H9 (cell line): ENCODE data around the gene SSUH2. TPM values are rescaled to one million over a fixed set of nuclear protein-coding genes. Genes with fewer than 3 reads are reported as not detected.

Experiments used
- DNase-seq: peaks from one replicate; pipeline ENCODE4 v3.0.0-alpha.2; 2017
- H2AFZ ChIP-seq: one replicate; pipeline ENCODE4 v1.6.1; 2013; ENCODE audit warnings: mild to moderate bottlenecking, low read length, control low read depth, moderate library complexity
- H2AK5ac ChIP-seq: 2 replicates; pipeline ENCODE4 v1.6.1; 2013; ENCODE audit warnings: low read length, control low read depth, mixed read lengths; ENCODE audit not compliant: insufficient read length
- H2BK120ac ChIP-seq: one replicate; pipeline ENCODE4 v1.6.1; 2013; ENCODE audit warnings: low read depth, mild to moderate bottlenecking, low read length, control low read depth, inconsistent platforms; ENCODE audit not compliant: poor library complexity, severe bottlenecking
- H2BK12ac ChIP-seq: 2 replicates; pipeline ENCODE4 v1.6.1; 2013; ENCODE audit warnings: low read length, control low read depth, mixed read lengths, low read depth; ENCODE audit not compliant: insufficient read length
- H2BK15ac ChIP-seq: 2 replicates; pipeline ENCODE4 v1.6.1; 2013; ENCODE audit warnings: low read depth, low read length, control low read depth
- H2BK20ac ChIP-seq: one replicate; pipeline ENCODE4 v1.6.1; 2013; ENCODE audit warnings: low read depth, mild to moderate bottlenecking, low read length, control low read depth, inconsistent platforms; ENCODE audit not compliant: poor library complexity, severe bottlenecking
- H2BK5ac ChIP-seq: 2 replicates; pipeline ENCODE4 v1.6.1; 2013; ENCODE audit warnings: low read length, control low read depth, mixed read lengths; ENCODE audit not compliant: insufficient read length
- H3K14ac ChIP-seq: 2 replicates; pipeline ENCODE4 v1.6.1; 2013; ENCODE audit warnings: low read length, control low read depth; ENCODE audit not compliant: insufficient read depth
- H3K18ac ChIP-seq: 2 replicates; pipeline ENCODE4 v1.6.1; 2013; ENCODE audit warnings: low read depth, mild to moderate bottlenecking, mixed read lengths, low read length, control low read depth; ENCODE audit not compliant: insufficient read length
- H3K23ac ChIP-seq: 2 replicates; pipeline ENCODE4 v1.6.1; 2013; ENCODE audit warnings: low read length, control low read depth, mixed read lengths, low read depth; ENCODE audit not compliant: insufficient read length
- H3K23me2 ChIP-seq: 2 replicates; pipeline ENCODE4 v1.6.1; 2013; ENCODE audit warnings: low read depth, mild to moderate bottlenecking, mixed read lengths, low read length, control low read depth; ENCODE audit not compliant: insufficient read length, poor library complexity, severe bottlenecking
- H3K27ac ChIP-seq: 2 replicates; pipeline ENCODE4 v1.5.1; 2013; ENCODE audit warnings: low read length, control low read depth, mixed read lengths, low read depth; ENCODE audit not compliant: insufficient read length
- H3K27me3 ChIP-seq: 2 replicates; pipeline ENCODE4 v1.6.1; 2013; ENCODE audit warnings: low read length, control low read depth, inconsistent platforms; ENCODE audit not compliant: insufficient read depth
- H3K4ac ChIP-seq: 2 replicates; pipeline ENCODE4 v1.6.1; 2013; ENCODE audit warnings: low read depth, mild to moderate bottlenecking, control low read depth, inconsistent platforms, low read length, moderate library complexity
- H3K4me1 ChIP-seq: 2 replicates; pipeline ENCODE4 v1.6.1; 2013; ENCODE audit warnings: low read length, control low read depth, inconsistent platforms; ENCODE audit not compliant: insufficient read depth
- H3K4me2 ChIP-seq: 2 replicates; pipeline ENCODE4 v1.6.1; 2013; ENCODE audit warnings: low read length, control low read depth, mixed read lengths; ENCODE audit not compliant: insufficient read length, insufficient read depth
- H3K56ac ChIP-seq: 2 replicates; pipeline ENCODE4 v1.6.1; 2013; ENCODE audit warnings: low read depth, mild to moderate bottlenecking, mixed read lengths, low read length, control low read depth; ENCODE audit not compliant: insufficient read length
- H3K79me1 ChIP-seq: 2 replicates; pipeline ENCODE4 v1.6.1; 2013; ENCODE audit warnings: low read depth, mild to moderate bottlenecking, moderate library complexity, low read length, control low read depth, inconsistent platforms; ENCODE audit not compliant: insufficient read depth, poor library complexity, severe bottlenecking
- H3K79me2 ChIP-seq: 2 replicates; pipeline ENCODE4 v1.6.1; 2013; ENCODE audit warnings: low read length, control low read depth, inconsistent platforms; ENCODE audit not compliant: insufficient read depth
- H3K9ac ChIP-seq: 2 replicates; pipeline ENCODE4 v1.6.1; 2013; ENCODE audit warnings: low read length, control low read depth, mixed read lengths; ENCODE audit not compliant: insufficient read length; ENCODE audit errors: extremely low read depth
- H3K9me3 ChIP-seq: one replicate; pipeline ENCODE4 v1.6.1; 2013; ENCODE audit warnings: low read depth, low read length, inconsistent platforms; ENCODE audit not compliant: control insufficient read depth
- H3T11ph ChIP-seq: one replicate; pipeline ENCODE4 v1.6.1; 2013; ENCODE audit warnings: mild to moderate bottlenecking, low read length, control low read depth, inconsistent platforms
- H4K20me1 ChIP-seq: one replicate; pipeline ENCODE4 v1.6.1; 2013; ENCODE audit not compliant: control insufficient read depth, insufficient read length, insufficient read depth
- H4K5ac ChIP-seq: 2 replicates; pipeline ENCODE4 v1.6.1; 2013; ENCODE audit warnings: low read depth, mild to moderate bottlenecking, mixed read lengths, low read length, control low read depth; ENCODE audit not compliant: insufficient read length
- H4K8ac ChIP-seq: replicated peaks from 2 replicates; pipeline ENCODE4 v1.6.1; 2013; ENCODE audit warnings: low read length, control low read depth, mixed read lengths, low read depth; ENCODE audit not compliant: insufficient read length
- H4K91ac ChIP-seq: 2 replicates; pipeline ENCODE4 v1.6.1; 2013; ENCODE audit warnings: low read depth, mild to moderate bottlenecking, moderate library complexity, mixed read lengths, low read length, control low read depth; ENCODE audit not compliant: insufficient read length
- H3K27ac Mint-ChIP-seq, 3 experiments: 2 replicates in 2 of 3; 3 replicates in 1 of 3; pipeline ENCODE4 v1.8.0; 2020 to 2021; ENCODE audit warnings: mixed read lengths in 3 of 3, mild to moderate bottlenecking in 1 of 3, moderate library complexity in 1 of 3
- H3K27me3 Mint-ChIP-seq: 2 replicates; pipeline ENCODE4 v1.8.0; 2021; ENCODE audit warnings: low read depth, mild to moderate bottlenecking, moderate library complexity, mixed read lengths
- H3K36me3 Mint-ChIP-seq, 3 experiments: 2 replicates in 2 of 3; 3 replicates in 1 of 3; pipeline ENCODE4 v1.8.0; 2020 to 2021; ENCODE audit warnings: low read depth in 3 of 3, mixed read lengths in 3 of 3; ENCODE audit not compliant: insufficient read depth in 1 of 3
- H3K4me1 Mint-ChIP-seq, 2 experiments: 2 replicates each; pipeline ENCODE4 v1.8.0; 2020; ENCODE audit warnings: mixed read lengths in 2 of 2
- H3K4me3 Mint-ChIP-seq, 2 experiments: 2 replicates in 1 of 2; 3 replicates in 1 of 2; pipeline ENCODE4 v1.8.0; 2020 to 2021; ENCODE audit warnings: mild to moderate bottlenecking in 2 of 2, mixed read lengths in 2 of 2, moderate library complexity in 1 of 2
- H3K9me3 Mint-ChIP-seq, 2 experiments: 2 replicates in 1 of 2; 3 replicates in 1 of 2; pipeline ENCODE4 v1.8.0; 2020; ENCODE audit warnings: mild to moderate bottlenecking in 2 of 2, mixed read lengths in 2 of 2, moderate library complexity in 1 of 2
- CTCF ChIP-seq: fragments of 200-600 bp; sonication (generic); conservative IDR thresholded peaks from 3 replicates; pipeline ENCODE4 v1.8.0; 2021; ENCODE audit warnings: antibody characterized with exemption, mild to moderate bottlenecking
- WGBS: extraction: QIAGEN DNeasy Blood & Tissue Kit; methylation state at CpG from one replicate; pipeline ENCODE4 v1.1.7; 2013; ENCODE audit warnings: missing lambda C conversion rate, low lambda C conversion rate, mixed read lengths; ENCODE audit not compliant: insufficient read length; ENCODE audit errors: extremely low coverage; 5-methylcytosine and 5-hydroxymethylcytosine counted together
- total RNA-seq: library from RNA; stranded (reverse); gene quantifications from 2 replicates; pipeline ENCODE4 v1.2.1, GENCODE V29; 2021

The SSUH2 gene
- total RNA-seq, 1 experiment from 2014 or later: 0.61 TPM

GRCh38 chr3:8622873-8623691, 21.5 kb downstream of the SSUH2 start:
- Histone ChIP-seq H3T11ph (no peak overlapping the region), H3K4ac (no peak overlapping the region), H3K9ac (no peak overlapping the region), H3K27ac (no peak overlapping the region), H2BK12ac (no peak overlapping the region), H2BK20ac (no peak overlapping the region), H3K4me1 (no peaks in the 10 kb centered on the region; the same call in 1 of the 2 replicates), H2BK5ac (no peak overlapping the region), H2BK120ac (no peak overlapping the region), H2AK5ac (no peak overlapping the region), H3K79me1 (no peaks in the 10 kb centered on the region), H3K9me3 (no peaks in the 10 kb centered on the region), H3K23me2 (no peaks in the 10 kb centered on the region), H3K56ac (no peak overlapping the region), H3K23ac (no peak overlapping the region), H4K20me1 (no peaks in the 10 kb centered on the region), H2AFZ (no peak overlapping the region), H3K27me3 (no peaks in the 10 kb centered on the region), H3K14ac (peak overlapping the region; percentile 21), H4K8ac (no peak overlapping the region), H4K5ac (peak overlapping the region; percentile 33), H3K79me2 (no peaks in the 10 kb centered on the region), H3K4me2 (no peak overlapping the region), H4K91ac (no peak overlapping the region), H3K18ac (peak overlapping the region; percentile 51), H2BK15ac (no peak overlapping the region)
- no CpG with 5 or more reads among the region's 24 CpGs for WGBS
- H3K27ac Mint-ChIP-seq: peak overlapping the region in 2 of 3 experiments; percentile 58 to 85; a peak in 3 of 7 replicates
- no peak overlapping the region for H3K4me3 Mint-ChIP-seq
- peaks cover 14 to 15% of the 10 kb centered on the region in 2 experiments for H3K4me1 Mint-ChIP-seq
- peaks cover 3 to 6% of the 10 kb centered on the region in 2 experiments; a peak in 4 of 5 replicates for H3K9me3 Mint-ChIP-seq
- H3K36me3 Mint-ChIP-seq: no peaks in the 10 kb centered on the region; a peak in 1 of 7 replicates
- peak; percentile 98 for TF ChIP-seq CTCF
- peaks cover 2% of the 10 kb centered on the region for H3K27me3 Mint-ChIP-seq
- peak; percentile 92 for DNase-seq
